ENCODE data around the gene INO80.

INO80 gene

GRCh38 chr15:40952901-40953712 is 163.0 kb downstream of the INO80 start, which contains the start of gene CHAC1:
CHAC1 (plus strand) TSS chr15:40953471; CDS start chr15:40953584, 113 bp downstream.
- TF ChIP-seq CTCF (IDR thresholded peaks at IDR 0.05) = no peak
- peak; percentile 96 for DNase-seq (ENCODE audit: low spot score)
- Histone ChIP-seq H3K27ac (peak within 1 kb of the TSS; percentile 58 to 86), H3K4me3 (peak within 1 kb of the TSS; percentile 80)

- TF ChIP-seq CTCF (IDR thresholded peaks at IDR 0.05) = no peak
- DNase-seq (ENCODE audit: low spot score) = no peak
- Histone ChIP-seq H3K4me3 (peak overlapping the region; percentile 80), H3K27ac (peak overlapping the region; percentile 58 to 86)
Measured at GRCh38 chr15:40952301-40952900, 163.7 kb downstream of the INO80 start.

- DNase-seq (ENCODE audit: low spot score) = no peak
- Histone ChIP-seq H3K4me3 (no peak overlapping the region), H3K27ac (no peak overlapping the region)
- no peak for TF ChIP-seq CTCF (IDR thresholded peaks at IDR 0.05)
Measured at GRCh38 chr15:40951764-40952163, 164.3 kb downstream of the INO80 start.

GRCh38 chr15:40949756-40950207 is 166.3 kb downstream of the INO80 start:
- no peak for DNase-seq (ENCODE audit: low spot score)
- Histone ChIP-seq H3K4me3 (no peak overlapping the region), H3K27ac (no peak overlapping the region)
- no peak for TF ChIP-seq CTCF (IDR thresholded peaks at IDR 0.05)

- no peak for TF ChIP-seq CTCF (IDR thresholded peaks at IDR 0.05)
- DNase-seq (ENCODE audit: low spot score) = no peak
- no peak overlapping the region for H3K4me3 ChIP-seq
- H3K27ac ChIP-seq = no peak overlapping the region
Measured at GRCh38 chr15:40948706-40949473, 167.2 kb downstream of the INO80 start.

- no peak for DNase-seq (ENCODE audit: low spot score)
- no peak overlapping the region for H3K4me3 ChIP-seq
- no peak for TF ChIP-seq CTCF (IDR thresholded peaks at IDR 0.05)
- H3K27ac ChIP-seq = no peak overlapping the region
Measured at GRCh38 chr15:40944510-40945296, 171.4 kb downstream of the INO80 start.
